Measurements from ENCODE around the gene ZNF429. TPM values are rescaled to one million over a fixed set of nuclear protein-coding genes. Genes with fewer than 3 reads are reported as not detected.
"Not testable (repeated sequence)": the region's sequence is repeated elsewhere in the genome, so short reads cannot be mapped to it uniquely, and the experiment has no call there.

Gene ZNF429
- total RNA-seq, 1 experiment from 2014 or later, result 3.0 TPM

- Histone ChIP-seq H3K36me3 (no peaks in the 10 kb centered on the region), H3K4me3 (no peak overlapping the region), H3K27me3 (replicated peaks) (no peaks in the 10 kb centered on the region), H3K27ac (no peak overlapping the region), H3K9me3 (replicated peaks) (peaks cover 4% of the 10 kb centered on the region), H3K4me1 (replicated peaks) (no peaks in the 10 kb centered on the region)
- no peak for DNase-seq (ENCODE audit: low read depth in 1 of 2, low spot score in 2 of 2)
These were observed 60.7 kb downstream of the ZNF429 start for GRCh38 chr19:21566073-21566472.

GRCh38 chr19:21567806-21568205 lies 62.4 kb downstream of the ZNF429 start:
- DNase-seq (ENCODE audit: low read depth in 1 of 2, low spot score in 2 of 2); H3K27ac ChIP-seq; H3K27me3 ChIP-seq (replicated peaks); H3K4me3 ChIP-seq; H3K4me1 ChIP-seq (replicated peaks); H3K36me3 ChIP-seq: not testable (repeated sequence)
- H3K9me3 ChIP-seq (replicated peaks), result peaks cover 16% of the 10 kb centered on the region

- H3K36me3 ChIP-seq, result no peaks in the 10 kb centered on the region
- peaks cover 16% of the 10 kb centered on the region for H3K9me3 ChIP-seq (replicated peaks)
- DNase-seq (ENCODE audit: low read depth in 1 of 2, low spot score in 2 of 2), result no peak
- no peak overlapping the region for H3K27ac ChIP-seq
- no peak overlapping the region for H3K4me3 ChIP-seq
- no peaks in the 10 kb centered on the region for H3K27me3 ChIP-seq (replicated peaks)
- H3K4me1 ChIP-seq (replicated peaks), result no peaks in the 10 kb centered on the region
These were observed 63.6 kb downstream of the ZNF429 start for GRCh38 chr19:21568816-21569493.

- no peak overlapping the region for H3K27ac ChIP-seq
- DNase-seq (ENCODE audit: low read depth in 1 of 2, low spot score in 2 of 2), result no peak
- no peak overlapping the region for H3K4me3 ChIP-seq
- H3K36me3 ChIP-seq, result no peaks in the 10 kb centered on the region
- peaks cover 16% of the 10 kb centered on the region for H3K9me3 ChIP-seq (replicated peaks)
- no peaks in the 10 kb centered on the region for H3K27me3 ChIP-seq (replicated peaks)
- H3K4me1 ChIP-seq (replicated peaks), result no peaks in the 10 kb centered on the region
These were observed 64.1 kb downstream of the ZNF429 start for GRCh38 chr19:21569494-21569865.

GRCh38 chr19:21571316-21571715 lies 65.9 kb downstream of the ZNF429 start:
- Histone ChIP-seq H3K4me1 (replicated peaks) (no peaks in the 10 kb centered on the region), H3K27ac (no peak overlapping the region), H3K9me3 (replicated peaks) (peaks cover 16% of the 10 kb centered on the region), H3K4me3 (no peak overlapping the region), H3K27me3 (replicated peaks) (no peaks in the 10 kb centered on the region), H3K36me3 (no peaks in the 10 kb centered on the region)
- DNase-seq (ENCODE audit: low read depth in 1 of 2, low spot score in 2 of 2), result no peak

DNA sequence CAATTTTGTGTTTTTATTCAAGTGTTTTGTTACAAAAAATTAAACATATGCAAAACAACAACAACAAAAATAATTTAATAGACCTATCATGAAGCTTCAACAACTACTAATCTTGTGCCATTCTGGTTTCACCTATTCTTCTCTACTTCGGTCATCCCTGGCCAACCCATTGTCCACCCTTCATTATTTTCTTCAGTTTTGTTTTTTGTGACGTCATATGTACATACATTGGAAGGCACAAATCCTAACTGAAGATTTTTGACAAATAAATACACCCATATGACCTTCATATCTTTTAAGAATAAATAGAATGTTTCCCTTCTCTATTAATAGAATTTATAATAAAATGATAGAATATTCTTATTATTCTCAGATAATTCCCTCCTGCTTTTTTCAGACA lies 69.2 kb downstream of the ZNF429 start:
- no peak overlapping the region for H3K4me3 ChIP-seq
- peaks cover 22% of the 10 kb centered on the region for H3K9me3 ChIP-seq (replicated peaks)
- no peaks in the 10 kb centered on the region for H3K27me3 ChIP-seq (replicated peaks)
- H3K4me1 ChIP-seq (replicated peaks), result no peaks in the 10 kb centered on the region
- no peak for DNase-seq (ENCODE audit: low read depth in 1 of 2, low spot score in 2 of 2)
- no peak overlapping the region for H3K27ac ChIP-seq
- no peaks in the 10 kb centered on the region for H3K36me3 ChIP-seq

DNA sequence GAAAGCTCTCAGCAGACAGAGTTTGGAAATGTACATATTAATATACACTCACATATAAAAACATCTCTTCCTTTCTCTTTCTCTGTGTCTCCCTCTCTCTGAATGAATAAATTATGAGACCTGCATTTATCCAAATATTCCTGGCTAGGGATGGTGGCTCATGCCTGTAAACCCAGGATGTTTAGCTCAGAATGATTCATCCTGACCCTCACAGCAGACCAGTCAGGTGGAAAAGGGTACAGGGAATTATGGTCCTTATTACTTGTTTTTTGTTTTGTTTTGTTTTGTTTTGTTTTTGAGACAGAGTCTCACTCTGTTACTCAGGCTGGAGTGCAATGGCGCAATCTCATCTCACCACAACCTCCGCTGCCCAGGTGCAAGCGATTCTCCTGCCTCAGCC lies 71.1 kb downstream of the ZNF429 start:
- Histone ChIP-seq H3K36me3 (no peaks in the 10 kb centered on the region), H3K27me3 (replicated peaks) (no peaks in the 10 kb centered on the region), H3K4me3 (no peak overlapping the region), H3K27ac (no peak overlapping the region), H3K9me3 (replicated peaks) (peaks cover 15% of the 10 kb centered on the region), H3K4me1 (replicated peaks) (no peaks in the 10 kb centered on the region)
- DNase-seq (ENCODE audit: low read depth in 1 of 2, low spot score in 2 of 2), result no peak

- Histone ChIP-seq H3K4me3 (no peak overlapping the region), H3K4me1 (replicated peaks) (no peaks in the 10 kb centered on the region), H3K36me3 (no peaks in the 10 kb centered on the region), H3K27me3 (replicated peaks) (no peaks in the 10 kb centered on the region), H3K9me3 (replicated peaks) (peaks cover 8% of the 10 kb centered on the region; the same call in 1 of the 2 replicates), H3K27ac (no peak overlapping the region)
- DNase-seq (ENCODE audit: low read depth in 1 of 2, low spot score in 2 of 2), result no peak
These were observed 74.7 kb downstream of the ZNF429 start for GRCh38 chr19:21580101-21580500.

DNA sequence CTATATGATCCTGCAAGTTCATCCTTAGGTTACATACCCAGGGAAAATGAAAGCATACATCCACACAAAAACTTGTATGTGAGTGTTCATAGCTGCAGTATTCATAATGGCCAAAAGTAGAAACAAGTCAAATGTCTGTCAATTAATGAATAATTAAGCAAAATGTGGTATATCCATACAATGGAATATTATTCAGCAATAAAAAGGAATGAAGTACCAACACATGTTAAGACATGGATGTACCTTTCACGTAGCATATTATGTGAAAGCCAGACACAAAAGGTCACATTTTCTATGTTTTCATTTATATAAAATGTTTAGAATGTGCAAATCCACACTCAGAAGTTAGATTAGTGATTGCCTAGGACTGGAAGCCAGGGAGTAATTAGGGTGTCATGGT lies 75.4 kb downstream of the ZNF429 start:
- no peaks in the 10 kb centered on the region for H3K36me3 ChIP-seq
- H3K4me3 ChIP-seq, result no peak overlapping the region
- no peak overlapping the region for H3K27ac ChIP-seq
- H3K27me3 ChIP-seq (replicated peaks), result no peaks in the 10 kb centered on the region
- no peak for DNase-seq (ENCODE audit: low read depth in 1 of 2, low spot score in 2 of 2)
- no peaks in the 10 kb centered on the region for H3K4me1 ChIP-seq (replicated peaks)
- peaks cover 8% of the 10 kb centered on the region; the same call in 1 of the 2 replicates for H3K9me3 ChIP-seq (replicated peaks)

DNA sequence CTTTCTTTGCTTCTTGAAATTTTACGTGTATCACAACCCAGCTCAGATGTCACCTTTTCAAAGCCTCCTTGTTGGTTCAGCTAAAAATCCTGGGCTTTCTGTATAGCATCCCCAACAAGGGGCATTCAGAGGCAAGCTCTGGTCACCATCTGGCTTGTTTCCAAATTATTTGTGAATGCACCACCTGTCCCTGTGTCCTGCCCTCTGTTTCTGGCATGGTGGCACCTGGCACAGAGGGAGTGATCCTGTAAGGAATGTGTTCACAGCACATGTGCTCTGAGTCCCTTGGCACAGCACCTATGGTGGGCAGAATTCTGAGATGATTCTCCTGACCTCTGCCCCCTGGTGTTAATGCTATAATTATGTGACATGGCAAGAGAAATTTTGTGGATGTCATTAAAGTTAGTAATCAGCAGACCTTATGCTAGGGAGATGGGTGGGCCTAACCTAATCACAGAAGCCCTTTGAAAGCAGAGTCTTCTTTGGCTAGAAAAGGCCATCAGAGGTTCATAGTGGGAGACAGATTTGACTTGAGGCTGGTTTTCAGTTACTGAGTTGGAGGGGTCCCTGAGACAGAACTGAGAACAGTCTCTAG lies 76.3 kb downstream of the ZNF429 start:
- no peak for DNase-seq (ENCODE audit: low read depth in 1 of 2, low spot score in 2 of 2)
- Histone ChIP-seq H3K9me3 (replicated peaks) (peaks cover 10% of the 10 kb centered on the region), H3K27ac (no peak overlapping the region), H3K36me3 (no peaks in the 10 kb centered on the region), H3K4me3 (no peak overlapping the region), H3K27me3 (replicated peaks) (no peaks in the 10 kb centered on the region), H3K4me1 (replicated peaks) (no peaks in the 10 kb centered on the region)

DNA sequence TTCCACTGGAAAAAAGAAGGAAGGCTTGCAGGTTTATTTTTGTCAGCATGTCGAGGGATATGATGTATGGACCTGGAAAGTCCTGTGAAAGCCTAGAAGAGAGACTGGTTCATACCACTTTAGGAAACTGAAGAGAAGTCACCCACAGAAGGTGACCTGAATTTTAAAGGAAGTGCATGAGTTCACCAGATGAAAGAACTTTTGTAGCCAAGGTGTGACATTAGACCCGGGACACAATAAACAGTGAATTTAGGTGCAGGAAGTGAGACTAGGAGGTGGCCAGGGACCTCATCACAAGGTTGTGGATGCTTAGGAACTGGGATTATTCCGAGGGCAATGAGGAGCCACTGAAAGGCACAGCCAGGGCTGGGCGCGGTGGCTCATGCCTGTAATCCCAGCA lies 79.1 kb downstream of the ZNF429 start:
- H3K36me3 ChIP-seq, result no peaks in the 10 kb centered on the region
- H3K4me3 ChIP-seq, result no peak overlapping the region
- H3K27me3 ChIP-seq (replicated peaks), result no peaks in the 10 kb centered on the region
- H3K4me1 ChIP-seq (replicated peaks), result no peaks in the 10 kb centered on the region
- DNase-seq (ENCODE audit: low read depth in 1 of 2, low spot score in 2 of 2), result no peak
- H3K9me3 ChIP-seq (replicated peaks), result peaks cover 11% of the 10 kb centered on the region
- H3K27ac ChIP-seq, result no peak overlapping the region

GRCh38 chr19:21585281-21585890 lies 80.0 kb downstream of the ZNF429 start:
- DNase-seq (ENCODE audit: low read depth in 1 of 2, low spot score in 2 of 2), result no peak
- peaks cover 11% of the 10 kb centered on the region for H3K9me3 ChIP-seq (replicated peaks)

DNA sequence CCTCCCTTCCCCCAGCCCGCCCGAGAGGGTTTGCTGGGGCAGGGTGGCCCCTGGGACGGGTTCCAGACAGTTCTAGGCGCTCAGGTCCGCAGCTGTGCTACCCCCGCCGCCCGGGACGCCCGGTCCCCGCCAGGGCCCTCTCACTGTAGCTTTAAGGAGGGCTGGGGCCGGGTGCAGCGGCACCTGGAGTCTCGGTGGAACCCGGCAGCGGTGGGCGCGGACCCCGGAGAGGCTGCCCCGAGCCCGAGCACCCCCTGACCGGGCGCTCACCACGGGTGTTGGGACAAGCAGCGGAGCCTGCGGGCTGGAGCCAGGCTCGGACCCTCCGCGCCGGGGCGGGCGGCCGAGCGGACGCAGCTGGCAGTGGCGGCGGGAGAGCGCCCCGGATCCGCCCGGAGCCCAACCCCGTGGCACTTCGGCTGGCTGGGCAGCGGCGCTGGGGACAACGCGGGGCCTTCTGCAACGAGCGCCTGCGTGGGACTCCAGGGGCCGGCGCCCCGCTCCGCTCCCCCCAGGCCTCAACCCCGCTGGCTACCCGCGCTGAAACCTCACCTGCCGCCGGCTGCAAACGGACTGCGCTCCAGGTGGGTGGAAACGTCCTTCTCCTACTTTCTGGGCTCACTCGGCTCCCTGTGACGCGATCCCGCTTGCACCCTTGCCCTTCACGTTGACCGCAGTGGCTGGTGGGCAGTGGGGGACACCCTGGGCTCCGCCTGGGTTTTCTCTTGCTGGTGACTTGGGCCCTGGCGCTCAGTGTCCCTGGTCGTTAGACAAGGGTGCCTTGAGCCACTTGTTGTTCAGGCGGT lies 81.1 kb downstream of the ZNF429 start:
- Histone ChIP-seq H3K9me3 (replicated peaks) (peaks cover 8% of the 10 kb centered on the region), H3K27me3 (replicated peaks) (no peaks in the 10 kb centered on the region), H3K36me3 (no peaks in the 10 kb centered on the region), H3K4me1 (replicated peaks) (no peaks in the 10 kb centered on the region), H3K4me3 (no peak overlapping the region), H3K27ac (no peak overlapping the region)
- DNase-seq (ENCODE audit: low read depth in 1 of 2, low spot score in 2 of 2), result no peak

More at GRCh38 chr19:21585281-21585890, 80.0 kb downstream of the ZNF429 start:
- H3K4me3 ChIP-seq, result no peak overlapping the region
- no peaks in the 10 kb centered on the region for H3K36me3 ChIP-seq
- H3K4me1 ChIP-seq (replicated peaks), result no peaks in the 10 kb centered on the region
- no peak overlapping the region for H3K27ac ChIP-seq
- no peaks in the 10 kb centered on the region for H3K27me3 ChIP-seq (replicated peaks)

DNA sequence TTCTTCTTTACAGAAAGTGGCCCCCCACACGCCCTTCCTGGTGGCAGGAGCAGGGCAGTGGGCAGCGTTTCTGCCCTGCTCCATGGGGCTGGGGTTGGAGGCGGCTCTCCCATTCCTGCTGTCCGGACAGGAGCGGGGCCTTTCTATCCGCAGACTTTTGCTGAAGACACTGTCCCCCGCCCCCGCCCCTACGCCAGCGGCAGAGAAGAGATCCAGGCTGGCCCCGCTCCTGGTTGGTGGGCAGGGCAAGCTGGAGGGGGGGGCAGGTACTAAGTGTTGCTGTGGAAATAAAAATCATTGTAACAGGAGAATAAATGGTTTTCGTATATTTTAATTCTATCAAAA lies 81.7 kb downstream of the ZNF429 start:
- no peak for DNase-seq (ENCODE audit: low read depth in 1 of 2, low spot score in 2 of 2)
- Histone ChIP-seq H3K27ac (no peak overlapping the region), H3K4me1 (replicated peaks) (no peaks in the 10 kb centered on the region), H3K27me3 (replicated peaks) (no peaks in the 10 kb centered on the region), H3K9me3 (replicated peaks) (peaks cover 8% of the 10 kb centered on the region), H3K36me3 (no peaks in the 10 kb centered on the region), H3K4me3 (no peak overlapping the region)

Data from SJSA1 (cell line).